Motor neuron (in vitro differentiated cells): ENCODE measurements around the gene EDIL3. TPM values are rescaled to one million over a fixed set of nuclear protein-coding genes. Genes with fewer than 3 reads are reported as not detected.
"Not testable (repeated sequence)": the region's sequence is repeated elsewhere in the genome, so short reads cannot be mapped to it uniquely, and the experiment has no call there.

Source experiments
- ATAC-seq, 8 experiments: fragments of 200-7000 bp; cut with Tn5 transposase; replicated peaks in 6 of 8; 2 replicates each; pipeline ENCODE4 v1.8.0; 2021; ENCODE audit warnings: mild to moderate bottlenecking in 8 of 8, moderate library complexity in 8 of 8
- H3K27ac ChIP-seq, 2 donors: fragments of 250-450 bp; sonication (Bioruptor Pico); 2 replicates each; pipeline ENCODE4 v1.9.0; 2021; ENCODE audit warnings: antibody characterized with exemption in 2 of 2, mild to moderate bottlenecking in 2 of 2, moderate library complexity in 1 of 2
- H3K4me1 ChIP-seq, 2 donors: fragments of 250-450 bp; sonication (Bioruptor Pico); replicated peaks in 1 of 2; 2 replicates each; pipeline ENCODE4 v1.6.1; 2021; ENCODE audit warnings: antibody characterized with exemption in 2 of 2, mild to moderate bottlenecking in 2 of 2, moderate library complexity in 1 of 2
- H3K4me3 ChIP-seq, 5 donors: fragments of 250-450 bp; sonication (Bioruptor Pico); 2 replicates each; pipeline ENCODE4 v1.9.0; 2021; ENCODE audit warnings: antibody characterized with exemption in 5 of 5, mild to moderate bottlenecking in 5 of 5, moderate library complexity in 4 of 5
- WGBS, 10 experiments: fragments of 450-650 bp; shearing (Covaris generic); methylation state at CpG; one replicate each; pipeline ENCODE4 v1.0.0; 2022; 5-methylcytosine and 5-hydroxymethylcytosine counted together
- in situ Hi-C, 9 experiments: fragments of 400-800 bp; cut with MboI; loops; one replicate each; pipeline ENCODE4 v1.15.0; 2021; ENCODE audit warnings: low sequenced_read_pairs in 9 of 9, low pct_unique_long_range_greater_than_20kb in 2 of 9; ENCODE audit not compliant: unreplicated experiment in 9 of 9
- total RNA-seq, 8 experiments: library from RNA; unstranded; fragments of 300-600 nt; gene quantifications; 2 replicates each; pipeline versions ENCODE4 v1.2.3 to v1.2.4, GENCODE V29; 2022

The EDIL3 gene
- total RNA-seq, 8 experiments from 2014 or later = 1.4 to 123 (median 47.1) TPM

- no peak for ATAC-seq
- H3K27ac ChIP-seq = no peak overlapping the region
- in situ Hi-C loops = no loop called here
- no peaks in the 10 kb centered on the region for H3K4me1 ChIP-seq
- no peak overlapping the region for H3K4me3 ChIP-seq
These were observed 352.4 kb downstream of the EDIL3 start for GRCh38 chr5:84032324-84032723.

GRCh38 chr5:84028093-84028492 lies 356.6 kb downstream of the EDIL3 start:
- 31 to 100% (median 83%) methylated on average over 1 to 4 of the region's 4 CpGs for WGBS, 10 experiments
- Histone ChIP-seq H3K4me1 (no peaks in the 10 kb centered on the region), H3K4me3 (no peak overlapping the region), H3K27ac (no peak overlapping the region)
- ATAC-seq = no peak
- in situ Hi-C loops = no loop called here

GRCh38 chr5:84018521-84018920 lies 366.2 kb downstream of the EDIL3 start:
- in situ Hi-C loops, H3K27ac ChIP-seq, ATAC-seq, H3K4me3 ChIP-seq, H3K4me1 ChIP-seq: not testable (repeated sequence)
- WGBS, 10 experiments = 33 to 100% (median 100%) methylated on average over 1 to 2 of the region's 3 CpGs; no CpG with 5 or more reads in 4 of the 10 experiments

GRCh38 chr5:84017523-84018172 lies 367.0 kb downstream of the EDIL3 start:
- H3K4me1 ChIP-seq = peaks cover 0 to 7% of the 10 kb centered on the region in 2 donors
- H3K27ac ChIP-seq = no peak overlapping the region
- in situ Hi-C loops = no loop called here
- no peak overlapping the region for H3K4me3 ChIP-seq
- peak in 7 of 8 experiments; percentile 61 to 95 (median 89) for ATAC-seq
- WGBS, 10 experiments = 26 to 83% (median 33%) methylated on average over 1 to 4 of the region's 4 CpGs; no CpG with 5 or more reads in 1 of the 10 experiments

GRCh38 chr5:84016085-84016484 lies 368.6 kb downstream of the EDIL3 start:
- no peak overlapping the region for H3K4me3 ChIP-seq
- ATAC-seq = no peak
- H3K4me1 ChIP-seq = peaks cover 0 to 7% of the 10 kb centered on the region in 2 donors
- in situ Hi-C loops = no loop called here
- no peak overlapping the region for H3K27ac ChIP-seq
- WGBS, 10 experiments = 43 to 100% (median 89%) methylated on average over 1 to 3 of the region's 3 CpGs

- in situ Hi-C loops = no loop called here
- Histone ChIP-seq H3K27ac (no peak overlapping the region), H3K4me1 (peaks cover 0 to 7% of the 10 kb centered on the region in 2 donors), H3K4me3 (no peak overlapping the region)
- ATAC-seq = no peak
These were observed 369.7 kb downstream of the EDIL3 start for GRCh38 chr5:84014966-84015365.

GRCh38 chr5:83993803-83994202 lies 390.9 kb downstream of the EDIL3 start:
- no peak for ATAC-seq

GRCh38 chr5:83991566-83992224 lies 393.0 kb downstream of the EDIL3 start:
- WGBS, 10 experiments = 80 to 100% (median 95%) methylated on average over 1 to 9 of the region's 9 CpGs; no CpG with 5 or more reads in 2 of the 10 experiments
- in situ Hi-C loops = no loop called here
- Histone ChIP-seq H3K4me3 (no peak overlapping the region), H3K27ac (no peak overlapping the region), H3K4me1 (no peaks in the 10 kb centered on the region)
- no peak for ATAC-seq

More at GRCh38 chr5:83993803-83994202, 390.9 kb downstream of the EDIL3 start:
- 36 to 100% (median 86%) methylated on average over 1 to 2 of the region's 2 CpGs; no CpG with 5 or more reads in 1 of the 10 experiments for WGBS, 10 experiments
- H3K4me1 ChIP-seq = no peaks in the 10 kb centered on the region
- H3K4me3 ChIP-seq = no peak overlapping the region
- in situ Hi-C loops = no loop called here
- H3K27ac ChIP-seq = no peak overlapping the region

GRCh38 chr5:83988293-83988685 lies 396.4 kb downstream of the EDIL3 start:
- Histone ChIP-seq H3K4me1 (no peaks in the 10 kb centered on the region), H3K4me3 (no peak overlapping the region), H3K27ac (no peak overlapping the region)
- ATAC-seq = no peak
- in situ Hi-C loops = no loop called here

GRCh38 chr5:83987513-83988292 lies 397.0 kb downstream of the EDIL3 start:
- Histone ChIP-seq H3K4me3 (no peak overlapping the region), H3K27ac (no peak overlapping the region), H3K4me1 (no peaks in the 10 kb centered on the region)
- in situ Hi-C loops = no loop called here
- ATAC-seq = no peak
- WGBS, 10 experiments = 20 to 100% (median 90%) methylated on average over 1 to 4 of the region's 4 CpGs; no CpG with 5 or more reads in 2 of the 10 experiments

- WGBS, 10 experiments = 58 to 96% (median 83%) methylated on average over 2 to 4 of the region's 4 CpGs
- no peak for ATAC-seq
- in situ Hi-C loops = no loop called here
These were observed 400.8 kb downstream of the EDIL3 start for GRCh38 chr5:83983852-83984251.

GRCh38 chr5:83973925-83974815 lies 410.5 kb downstream of the EDIL3 start:
- Histone ChIP-seq H3K27ac (no peak overlapping the region), H3K4me1 (peaks cover 2 to 20% of the 10 kb centered on the region in 2 donors), H3K4me3 (no peak overlapping the region)
- WGBS, 10 experiments = 0 to 30% (median 7%) methylated on average over 5 to 7 of the region's 7 CpGs
- in situ Hi-C loops = no loop called here
- peak; percentile 51 to 85 (median 76) for ATAC-seq

More at GRCh38 chr5:83983852-83984251, 400.8 kb downstream of the EDIL3 start:
- H3K4me3 ChIP-seq = no peak overlapping the region
- no peaks in the 10 kb centered on the region for H3K4me1 ChIP-seq
- no peak overlapping the region for H3K27ac ChIP-seq

- in situ Hi-C loops = no loop called here
- H3K27ac ChIP-seq = no peak overlapping the region
- peaks cover 2 to 20% of the 10 kb centered on the region in 2 donors for H3K4me1 ChIP-seq
- ATAC-seq = no peak
- no peak overlapping the region for H3K4me3 ChIP-seq
These were observed 411.8 kb downstream of the EDIL3 start for GRCh38 chr5:83972909-83973308.
